H1 (cell line): ENCODE data around the gene VIPAS39. TPM values are rescaled to one million over a fixed set of nuclear protein-coding genes. Genes with fewer than 3 reads are reported as not detected.

ENCODE experiments used
- BACH1 ChIP-seq: IDR thresholded peaks from 2 replicates; pipeline ENCODE4 v1.6.1; 2012; ENCODE audit warnings: low read length, improper control_type of control experiment
- CTBP2 ChIP-seq: IDR thresholded peaks from 2 replicates; pipeline ENCODE4 v1.7.0; 2011; ENCODE audit warnings: borderline replicate concordance, mild to moderate bottlenecking, moderate library complexity, mixed read lengths, low read length; ENCODE audit not compliant: insufficient read depth, insufficient read length
- EP300 ChIP-seq, 2 experiments: IDR thresholded peaks; 1 replicate in 1 of 2; 2 replicates in 1 of 2; pipeline ENCODE4 v1.6.1; 2011 to 2012; ENCODE audit warnings: low read depth in 2 of 2, low read length in 2 of 2, mild to moderate bottlenecking in 2 of 2, borderline replicate concordance in 1 of 2, inconsistent platforms in 1 of 2, moderate library complexity in 1 of 2
- EZH2 ChIP-seq: fragments of 200-600 bp; sonication (generic); IDR thresholded peaks from 2 replicates; pipeline ENCODE4 v1.7.1; 2012; ENCODE audit warnings: low read depth, mild to moderate bottlenecking, moderate library complexity, low read length, inconsistent platforms; ENCODE audit not compliant: severe bottlenecking
- SIRT6 ChIP-seq: IDR thresholded peaks from one replicate; pipeline ENCODE4 v1.7.1; 2012; ENCODE audit warnings: low read length, inconsistent platforms
- polyA plus RNA-seq, 7 experiments: library from polyadenylated mRNA; depleted of rRNA in 3 of 7; stranded (reverse) in 5 of 7; unstranded in 2 of 7; fragments of >200 nt in 5 of 7; fragments of 200-250 nt in 2 of 7; gene quantifications; 1 replicate in 5 of 7; 2 replicates in 1 of 7; 4 replicates in 1 of 7; pipeline versions ENCODE4 v1.2.1 to v1.2.3, GENCODE V29; 2011 to 2013; ENCODE audit warnings: missing spikeins in 2 of 7, mixed read lengths in 2 of 7
- total RNA-seq: library from RNA; stranded (reverse); fragmentation: NEBNext Ultra II Directional; extraction: Animal tissue kit (Norgen Biotek cat#: 25700); gene quantifications from 2 replicates; pipeline ENCODE4 v1.2.1, GENCODE V29; 2021
- TF ChIP-seq, protein P1 (sequence below): IDR thresholded peaks from 2 replicates; pipeline ENCODE4 v1.6.1; 2012; ENCODE audit warnings: inconsistent platforms

Gene VIPAS39
- total and polyA plus RNA-seq, 2 of the 8 experiments (the other 6 are each of a cell fraction or from before 2014, with no cell fraction given) = 19.6 to 20.6 TPM

DNA sequence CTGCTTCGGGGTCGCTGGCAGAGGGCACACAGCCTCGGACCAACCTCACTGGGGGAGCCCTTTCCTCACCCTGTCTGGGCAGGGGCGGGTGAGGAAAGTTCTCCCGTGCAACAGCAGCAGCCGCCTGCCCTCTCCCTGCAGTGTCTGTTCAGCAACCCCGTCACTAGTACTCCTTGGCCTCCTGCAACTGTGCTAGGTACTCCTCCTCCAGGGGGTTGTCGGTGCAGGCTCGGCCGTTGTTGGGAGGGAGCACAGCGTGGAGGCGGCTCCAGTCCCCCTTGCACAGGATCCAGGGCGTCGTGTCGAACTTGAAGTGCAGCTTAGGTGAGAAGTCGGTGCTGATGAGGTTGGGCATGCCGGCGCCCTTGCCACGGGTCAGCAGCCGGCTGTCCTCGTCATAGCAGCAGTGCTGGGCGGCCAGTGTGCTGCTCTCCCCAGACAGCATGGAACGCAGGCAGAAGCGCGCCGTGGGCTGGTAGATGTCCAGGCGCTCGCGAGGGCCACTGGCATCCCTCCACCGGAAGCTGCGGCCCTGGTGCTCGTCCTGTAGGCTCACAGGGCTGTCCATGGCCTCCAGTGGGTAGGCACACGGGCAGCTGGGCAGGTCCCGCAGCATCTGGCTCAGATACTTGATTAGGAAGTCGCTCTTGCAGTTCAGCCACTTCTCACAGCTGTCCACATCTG, 18.2 kb upstream of the VIPAS39 start (continued):
- TF ChIP-seq EP300 (IDR thresholded peaks at IDR 0.05; ENCODE audit: borderline replicate concordance in 1 of 2, low read depth in 2 of 2, low read length in 2 of 2) (no peak), CTBP2 (no peak), SIRT6 (no peak), EZH2 (no peak), BACH1 (no peak)
- TF ChIP-seq, protein P1, sequence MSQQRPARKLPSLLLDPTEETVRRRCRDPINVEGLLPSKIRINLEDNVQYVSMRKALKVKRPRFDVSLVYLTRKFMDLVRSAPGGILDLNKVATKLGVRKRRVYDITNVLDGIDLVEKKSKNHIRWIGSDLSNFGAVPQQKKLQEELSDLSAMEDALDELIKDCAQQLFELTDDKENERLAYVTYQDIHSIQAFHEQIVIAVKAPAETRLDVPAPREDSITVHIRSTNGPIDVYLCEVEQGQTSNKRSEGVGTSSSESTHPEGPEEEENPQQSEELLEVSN = no peak
